HG02763 (cell line): ENCODE results near the gene ZBTB44.
"Not testable (repeated sequence)": the region's sequence is repeated elsewhere in the genome, so short reads cannot be mapped to it uniquely, and the experiment has no call there.

Experiments used
- ATAC-seq: cut with Tn5 transposase; IDR thresholded peaks from one replicate; pipeline ENCODE4 v1.9.1; 2021; ENCODE audit warnings: mild to moderate bottlenecking, moderate library complexity; ENCODE audit not compliant: unreplicated experiment

ZBTB44 gene

GRCh38 chr11:130251763-130252162 lies 63.0 kb downstream of the ZBTB44 start:
- not testable (repeated sequence) for ATAC-seq

GRCh38 chr11:130249929-130250328 lies 64.8 kb downstream of the ZBTB44 start:
- ATAC-seq: not testable (repeated sequence)

- ATAC-seq: no peak
These were observed 65.3 kb downstream of the ZBTB44 start for GRCh38 chr11:130249371-130249770.

GRCh38 chr11:130247319-130247718 lies 67.4 kb downstream of the ZBTB44 start:
- no peak for ATAC-seq

- ATAC-seq: no peak
These were observed 68.0 kb downstream of the ZBTB44 start for GRCh38 chr11:130246738-130247137.

- ATAC-seq: no peak
These were observed 68.4 kb downstream of the ZBTB44 start for GRCh38 chr11:130246270-130246669.

- ATAC-seq: not testable (repeated sequence)
These were observed 69.3 kb downstream of the ZBTB44 start for GRCh38 chr11:130245375-130245774.

- ATAC-seq: no peak
These were observed 69.9 kb downstream of the ZBTB44 start for GRCh38 chr11:130244848-130245247.

- ATAC-seq: peak; percentile 80
These were observed 70.9 kb downstream of the ZBTB44 start for GRCh38 chr11:130243816-130244215.

- no peak for ATAC-seq
These were observed 73.0 kb downstream of the ZBTB44 start for GRCh38 chr11:130241713-130242112.

GRCh38 chr11:130237282-130238006 lies 77.3 kb downstream of the ZBTB44 start:
- ATAC-seq: no peak

- ATAC-seq: no peak
These were observed 80.4 kb downstream of the ZBTB44 start for GRCh38 chr11:130234315-130234714.

- ATAC-seq: not testable (repeated sequence)
These were observed 80.8 kb downstream of the ZBTB44 start for GRCh38 chr11:130233888-130234287.

- not testable (repeated sequence) for ATAC-seq
These were observed 81.2 kb downstream of the ZBTB44 start for GRCh38 chr11:130233486-130233885.

GRCh38 chr11:130227373-130227772 lies 87.3 kb downstream of the ZBTB44 start:
- ATAC-seq: no peak

GRCh38 chr11:130223291-130223971 lies 91.3 kb downstream of the ZBTB44 start:
- no peak for ATAC-seq

GRCh38 chr11:130220311-130221035 lies 94.2 kb downstream of the ZBTB44 start:
- no peak for ATAC-seq

GRCh38 chr11:130219148-130219547 lies 95.6 kb downstream of the ZBTB44 start:
- no peak for ATAC-seq

GRCh38 chr11:130218501-130219070 lies 96.1 kb downstream of the ZBTB44 start:
- no peak for ATAC-seq

- ATAC-seq: no peak
These were observed 97.3 kb downstream of the ZBTB44 start for GRCh38 chr11:130217133-130218031.
